Measurements from ENCODE around the gene KANSL1L. TPM values are rescaled to one million over a fixed set of nuclear protein-coding genes. Genes with fewer than 3 reads are reported as not detected.

KANSL1L gene
- total and polyA plus RNA-seq, 2 experiments from 2014 or later: 7.4 to 21.1 TPM

- no peak overlapping the region for H3K27ac ChIP-seq (ENCODE audit: low read depth)
- H3K4me2 ChIP-seq: no peak overlapping the region
- H2AFZ ChIP-seq: no peak overlapping the region
- H3K9me2 ChIP-seq (ENCODE audit: insufficient read depth): no peaks in the 10 kb centered on the region
- peaks cover 100% of the 10 kb centered on the region for H3K79me2 ChIP-seq (replicated peaks; ENCODE audit: insufficient read depth)
- H3K4me3 ChIP-seq: no peak overlapping the region
- peaks cover 5% of the 10 kb centered on the region for H3K4me1 ChIP-seq (ENCODE audit: insufficient read depth)
- ATAC-seq (no peak), DNase-seq (ENCODE audit: low spot score) (no peak)
- peaks cover 5% of the 10 kb centered on the region; the same call in 1 of the 2 replicates for H3K36me3 ChIP-seq (ENCODE audit: insufficient read depth)
- TF ChIP-seq REST (IDR thresholded peaks at IDR 0.05; ENCODE audit: unreplicated experiment) (no peak), ZNF331 (CRISPR knock-in tag; IDR thresholded peaks at IDR 0.05; ENCODE audit: low read depth) (no peak), EZH2 (IDR thresholded peaks at IDR 0.05; ENCODE audit: low read depth, unreplicated experiment) (no peak), ETS1 (IDR thresholded peaks at IDR 0.05) (no peak), JUNB (IDR thresholded peaks at IDR 0.05; ENCODE audit: unreplicated experiment) (no peak)
- peaks cover 53% of the 10 kb centered on the region for H4K20me1 ChIP-seq (replicated peaks; ENCODE audit: insufficient read depth)
- H3K36me3 Mint-ChIP-seq (ENCODE audit: low read depth): peaks cover 45% of the 10 kb centered on the region
- no peaks in the 10 kb centered on the region for H3F3A ChIP-seq (replicated peaks; ENCODE audit: low read depth)
- no peaks in the 10 kb centered on the region for H3K9me3 Mint-ChIP-seq
- no peak overlapping the region for H3K4me3 Mint-ChIP-seq
- no peaks in the 10 kb centered on the region for H3K27me3 Mint-ChIP-seq (ENCODE audit: insufficient read depth, low read depth, poor library complexity)
- H3K27ac Mint-ChIP-seq: no peak overlapping the region
- peaks cover 8% of the 10 kb centered on the region for H3K4me1 Mint-ChIP-seq
- H3K27me3 ChIP-seq (ENCODE audit: insufficient read depth): no peaks in the 10 kb centered on the region
Measured at GRCh38 chr2:210009126-210009525, 162.1 kb downstream of the KANSL1L start.

GRCh38 chr2:210007895-210008294, 163.3 kb downstream of the KANSL1L start:
- Histone ChIP-seq H3K4me2 (no peak overlapping the region), H3K27me3 (ENCODE audit: insufficient read depth) (no peaks in the 10 kb centered on the region), H3K27ac (ENCODE audit: low read depth) (no peak overlapping the region), H3K36me3 (ENCODE audit: insufficient read depth) (0 out of 2 replicates have a peak, but pooled peaks cover 5% of the 10 kb centered on the region), H3K4me1 (ENCODE audit: insufficient read depth) (peaks cover 15% of the 10 kb centered on the region), H3K4me3 (no peak overlapping the region), H3K9me2 (ENCODE audit: insufficient read depth) (no peaks in the 10 kb centered on the region), H3F3A (replicated peaks; ENCODE audit: low read depth) (no peaks in the 10 kb centered on the region), H4K20me1 (replicated peaks; ENCODE audit: insufficient read depth) (peaks cover 56% of the 10 kb centered on the region), H3K79me2 (replicated peaks; ENCODE audit: insufficient read depth) (peaks cover 100% of the 10 kb centered on the region), H2AFZ (no peak overlapping the region)
- no peaks in the 10 kb centered on the region for H3K9me3 Mint-ChIP-seq
- no peaks in the 10 kb centered on the region for H3K27me3 Mint-ChIP-seq (ENCODE audit: insufficient read depth, low read depth, poor library complexity)
- DNase-seq (ENCODE audit: low spot score) (no peak), ATAC-seq (no peak)
- H3K4me3 Mint-ChIP-seq: no peak overlapping the region
- peaks cover 13% of the 10 kb centered on the region for H3K4me1 Mint-ChIP-seq
- H3K27ac Mint-ChIP-seq: no peak overlapping the region; the same call in 1 of the 2 replicates
- H3K36me3 Mint-ChIP-seq (ENCODE audit: low read depth): peaks cover 42% of the 10 kb centered on the region
- no peak for TF ChIP-seq CREB1 (CRISPR knock-in tag; IDR thresholded peaks at IDR 0.05; ENCODE audit: low read depth)
- TF ChIP-seq EZH2 (IDR thresholded peaks at IDR 0.05; ENCODE audit: low read depth, unreplicated experiment): no peak
- no peak for TF ChIP-seq POLR2AphosphoS5 (IDR thresholded peaks at IDR 0.05; ENCODE audit: low read depth)
- TF ChIP-seq ZNF462 (CRISPR knock-in tag; IDR thresholded peaks at IDR 0.05): no peak
